ENCODE data around the gene FAF2.

Gene FAF2

GRCh38 chr5:176413255-176413565, 35.0 kb upstream of the FAF2 start:
- peaks cover 3% of the 10 kb centered on the region; the same call in 1 of the 2 replicates for H3K36me3 ChIP-seq
- DNase-seq, result no peak
- no peak overlapping the region for H3K27ac ChIP-seq
- H3K4me3 ChIP-seq (ENCODE audit: low read depth, low read length), result no peak overlapping the region
- no peak for TF ChIP-seq CTCF (IDR thresholded peaks at IDR 0.05; ENCODE audit: low read depth, low read length)
- no peaks in the 10 kb centered on the region for H3K9me3 ChIP-seq (ENCODE audit: severe bottlenecking)
- no peaks in the 10 kb centered on the region for H3K27me3 ChIP-seq (ENCODE audit: insufficient read depth, low read depth, severe bottlenecking)

GRCh38 chr5:176413709-176414191, 34.4 kb upstream of the FAF2 start:
- no peak for TF ChIP-seq CTCF (IDR thresholded peaks at IDR 0.05; ENCODE audit: low read depth, low read length)
- Histone ChIP-seq H3K27me3 (ENCODE audit: insufficient read depth, low read depth, severe bottlenecking) (no peaks in the 10 kb centered on the region), H3K36me3 (peaks cover 3% of the 10 kb centered on the region; the same call in 1 of the 2 replicates), H3K4me3 (ENCODE audit: low read depth, low read length) (no peak overlapping the region), H3K9me3 (ENCODE audit: severe bottlenecking) (no peaks in the 10 kb centered on the region), H3K27ac (no peak overlapping the region)
- DNase-seq, result peak; percentile 42

DNA sequence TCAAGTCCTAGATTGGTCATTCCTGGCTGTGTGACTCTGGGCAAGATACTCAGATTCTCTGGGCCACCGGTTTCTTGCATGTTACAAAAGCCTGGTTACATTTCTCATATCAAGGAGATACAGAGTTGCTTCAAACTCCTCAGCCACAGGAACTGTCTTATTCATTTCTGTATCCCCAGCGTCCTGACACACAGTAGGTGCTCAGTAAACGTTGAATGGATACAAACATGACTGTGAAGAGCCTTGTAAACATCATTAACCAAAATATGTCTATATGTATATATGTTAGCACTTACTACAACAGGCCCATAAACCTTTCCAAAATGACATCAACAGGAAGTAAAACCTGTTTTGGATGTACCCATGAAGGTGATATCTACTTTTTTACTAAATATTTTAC, 33.5 kb upstream of the FAF2 start:
- Histone ChIP-seq H3K9me3 (ENCODE audit: severe bottlenecking) (no peaks in the 10 kb centered on the region), H3K36me3 (peaks cover 3% of the 10 kb centered on the region; the same call in 1 of the 2 replicates), H3K27me3 (ENCODE audit: insufficient read depth, low read depth, severe bottlenecking) (no peaks in the 10 kb centered on the region), H3K27ac (no peak overlapping the region), H3K4me3 (ENCODE audit: low read depth, low read length) (no peak overlapping the region)
- no peak for DNase-seq
- no peak for TF ChIP-seq CTCF (IDR thresholded peaks at IDR 0.05; ENCODE audit: low read depth, low read length)

DNA sequence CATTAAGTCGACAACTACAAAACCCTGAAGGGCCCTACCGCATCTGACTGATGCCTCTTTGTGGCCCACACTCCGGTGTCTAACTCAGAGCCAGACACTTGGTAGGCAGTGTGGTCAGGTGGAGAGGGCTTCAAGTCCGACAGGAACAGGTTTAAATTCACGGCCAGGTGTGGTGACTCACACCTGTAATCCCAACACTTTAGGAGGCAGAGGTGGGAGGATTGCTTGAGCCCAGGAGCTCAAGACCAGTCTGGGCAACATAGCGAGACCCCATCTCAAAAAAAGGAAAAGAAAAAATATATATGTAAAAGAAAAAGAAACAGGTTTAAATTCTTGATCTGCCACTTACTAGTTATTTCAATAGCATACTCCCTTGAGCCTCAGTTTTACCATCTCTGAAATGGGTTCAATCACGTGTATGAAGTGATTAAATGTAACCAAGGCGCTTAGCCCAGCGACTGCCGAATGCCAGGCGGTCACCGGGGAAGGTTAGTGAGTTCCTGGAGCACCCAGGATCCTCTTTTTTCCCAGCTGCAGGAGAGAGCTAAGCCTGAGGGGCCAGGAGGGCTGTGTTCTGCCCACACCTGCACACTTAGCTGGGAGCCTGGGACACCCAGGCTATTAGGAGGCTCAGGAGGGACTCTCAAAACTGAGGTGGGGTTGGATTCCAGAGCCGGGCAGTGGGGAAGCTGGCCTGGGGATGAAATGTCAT, 32.8 kb upstream of the FAF2 start:
- no peak overlapping the region for H3K27ac ChIP-seq
- no peak for DNase-seq

GRCh38 chr5:176415952-176416924, 31.9 kb upstream of the FAF2 start, which contains the start of gene CLTB:
TSS of gene CLTB (minus strand) at chr5:176416539. CDS start at chr5:176416363, 176 bp downstream.
- H3K4me3 ChIP-seq (ENCODE audit: low read depth, low read length), result peak within 1 kb of the TSS; percentile 43
- H3K36me3 ChIP-seq, result no peaks in the 10 kb centered on the region
- peaks cover 3% of the 10 kb centered on the region for H3K9me3 ChIP-seq (ENCODE audit: severe bottlenecking)
- DNase-seq, result peak; percentile 85
- peak; percentile 84 for TF ChIP-seq CTCF (IDR thresholded peaks at IDR 0.05; ENCODE audit: low read depth, low read length)
- H3K27me3 ChIP-seq (ENCODE audit: insufficient read depth, low read depth, severe bottlenecking), result no peaks in the 10 kb centered on the region
- H3K27ac ChIP-seq, result 0 out of 2 replicates have a peak within 1 kb of the TSS, but pooled peaks have one; percentile 0

More for the DNA sequence above, 32.8 kb upstream of the FAF2 start:
- Histone ChIP-seq H3K27me3 (ENCODE audit: insufficient read depth, low read depth, severe bottlenecking) (no peaks in the 10 kb centered on the region), H3K36me3 (no peaks in the 10 kb centered on the region), H3K9me3 (ENCODE audit: severe bottlenecking) (no peaks in the 10 kb centered on the region), H3K4me3 (ENCODE audit: low read depth, low read length) (peak overlapping the region; percentile 43)
- TF ChIP-seq CTCF (IDR thresholded peaks at IDR 0.05; ENCODE audit: low read depth, low read length), result no peak
